ENCODE measurements around the gene RIT2. TPM values are rescaled to one million over a fixed set of nuclear protein-coding genes. Genes with fewer than 3 reads are reported as not detected.

Gene RIT2
- total RNA-seq, 1 experiment from 2014 or later = 1.5 TPM

GRCh38 chr18:42976869-42977590 is 138.5 kb downstream of the RIT2 start:
- DNase-seq (ENCODE audit: low spot score) (no peak), ATAC-seq (no peak)
- ChIA-PET POLR2A (no interaction called here), CTCF (no interaction called here)
- Mint-ChIP-seq H3K27ac (0 out of 2 replicates have a peak overlapping the region, but pooled peaks have one; percentile 7), H3K27me3 (ENCODE audit: low read depth) (no peaks in the 10 kb centered on the region), H3K9me3 (no peaks in the 10 kb centered on the region), H3K36me3 (no peaks in the 10 kb centered on the region), H3K4me3 (no peak overlapping the region), H3K4me1 (peaks cover 36% of the 10 kb centered on the region)
- TF ChIP-seq JUN (CRISPR knock-in tag; IDR thresholded peaks at IDR 0.05) = no peak
- TF ChIP-seq HMGXB4 (CRISPR knock-in tag; IDR thresholded peaks at IDR 0.05) = no peak
- TF ChIP-seq HMGA2 (CRISPR knock-in tag; IDR thresholded peaks at IDR 0.05) = no peak
- TF ChIP-seq, protein P1, sequence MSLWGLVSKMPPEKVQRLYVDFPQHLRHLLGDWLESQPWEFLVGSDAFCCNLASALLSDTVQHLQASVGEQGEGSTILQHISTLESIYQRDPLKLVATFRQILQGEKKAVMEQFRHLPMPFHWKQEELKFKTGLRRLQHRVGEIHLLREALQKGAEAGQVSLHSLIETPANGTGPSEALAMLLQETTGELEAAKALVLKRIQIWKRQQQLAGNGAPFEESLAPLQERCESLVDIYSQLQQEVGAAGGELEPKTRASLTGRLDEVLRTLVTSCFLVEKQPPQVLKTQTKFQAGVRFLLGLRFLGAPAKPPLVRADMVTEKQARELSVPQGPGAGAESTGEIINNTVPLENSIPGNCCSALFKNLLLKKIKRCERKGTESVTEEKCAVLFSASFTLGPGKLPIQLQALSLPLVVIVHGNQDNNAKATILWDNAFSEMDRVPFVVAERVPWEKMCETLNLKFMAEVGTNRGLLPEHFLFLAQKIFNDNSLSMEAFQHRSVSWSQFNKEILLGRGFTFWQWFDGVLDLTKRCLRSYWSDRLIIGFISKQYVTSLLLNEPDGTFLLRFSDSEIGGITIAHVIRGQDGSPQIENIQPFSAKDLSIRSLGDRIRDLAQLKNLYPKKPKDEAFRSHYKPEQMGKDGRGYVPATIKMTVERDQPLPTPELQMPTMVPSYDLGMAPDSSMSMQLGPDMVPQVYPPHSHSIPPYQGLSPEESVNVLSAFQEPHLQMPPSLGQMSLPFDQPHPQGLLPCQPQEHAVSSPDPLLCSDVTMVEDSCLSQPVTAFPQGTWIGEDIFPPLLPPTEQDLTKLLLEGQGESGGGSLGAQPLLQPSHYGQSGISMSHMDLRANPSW (CRISPR knock-in tag; conservative IDR thresholded peaks at IDR 0.05; ENCODE audit: low read depth) = no peak
- no peak for TF ChIP-seq GRHL2 (CRISPR knock-in tag; IDR thresholded peaks at IDR 0.05; ENCODE audit: insufficient replicate concordance, severe bottlenecking)
- TF ChIP-seq, protein P2, sequence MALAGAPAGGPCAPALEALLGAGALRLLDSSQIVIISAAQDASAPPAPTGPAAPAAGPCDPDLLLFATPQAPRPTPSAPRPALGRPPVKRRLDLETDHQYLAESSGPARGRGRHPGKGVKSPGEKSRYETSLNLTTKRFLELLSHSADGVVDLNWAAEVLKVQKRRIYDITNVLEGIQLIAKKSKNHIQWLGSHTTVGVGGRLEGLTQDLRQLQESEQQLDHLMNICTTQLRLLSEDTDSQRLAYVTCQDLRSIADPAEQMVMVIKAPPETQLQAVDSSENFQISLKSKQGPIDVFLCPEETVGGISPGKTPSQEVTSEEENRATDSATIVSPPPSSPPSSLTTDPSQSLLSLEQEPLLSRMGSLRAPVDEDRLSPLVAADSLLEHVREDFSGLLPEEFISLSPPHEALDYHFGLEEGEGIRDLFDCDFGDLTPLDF (CRISPR knock-in tag; IDR thresholded peaks at IDR 0.05) = no peak
- TF ChIP-seq ZNF121 (CRISPR knock-in tag; IDR thresholded peaks at IDR 0.05) = no peak
- TF ChIP-seq ZNF532 (CRISPR knock-in tag; IDR thresholded peaks at IDR 0.05; ENCODE audit: borderline replicate concordance) = no peak
- TF ChIP-seq, protein P3, sequence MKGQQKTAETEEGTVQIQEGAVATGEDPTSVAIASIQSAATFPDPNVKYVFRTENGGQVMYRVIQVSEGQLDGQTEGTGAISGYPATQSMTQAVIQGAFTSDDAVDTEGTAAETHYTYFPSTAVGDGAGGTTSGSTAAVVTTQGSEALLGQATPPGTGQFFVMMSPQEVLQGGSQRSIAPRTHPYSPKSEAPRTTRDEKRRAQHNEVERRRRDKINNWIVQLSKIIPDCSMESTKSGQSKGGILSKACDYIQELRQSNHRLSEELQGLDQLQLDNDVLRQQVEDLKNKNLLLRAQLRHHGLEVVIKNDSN (CRISPR knock-in tag; IDR thresholded peaks at IDR 0.05) = no peak
- no peak for TF ChIP-seq ZNF138 (CRISPR knock-in tag; conservative IDR thresholded peaks at IDR 0.05)
- TF ChIP-seq, protein P4, sequence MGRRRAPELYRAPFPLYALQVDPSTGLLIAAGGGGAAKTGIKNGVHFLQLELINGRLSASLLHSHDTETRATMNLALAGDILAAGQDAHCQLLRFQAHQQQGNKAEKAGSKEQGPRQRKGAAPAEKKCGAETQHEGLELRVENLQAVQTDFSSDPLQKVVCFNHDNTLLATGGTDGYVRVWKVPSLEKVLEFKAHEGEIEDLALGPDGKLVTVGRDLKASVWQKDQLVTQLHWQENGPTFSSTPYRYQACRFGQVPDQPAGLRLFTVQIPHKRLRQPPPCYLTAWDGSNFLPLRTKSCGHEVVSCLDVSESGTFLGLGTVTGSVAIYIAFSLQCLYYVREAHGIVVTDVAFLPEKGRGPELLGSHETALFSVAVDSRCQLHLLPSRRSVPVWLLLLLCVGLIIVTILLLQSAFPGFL (CRISPR knock-in tag; IDR thresholded peaks at IDR 0.05; ENCODE audit: borderline replicate concordance) = no peak
- no peak for TF ChIP-seq FOXP4 (CRISPR knock-in tag; IDR thresholded peaks at IDR 0.05)
- TF ChIP-seq MXD4 (CRISPR knock-in tag; IDR thresholded peaks at IDR 0.05; ENCODE audit: borderline replicate concordance) = no peak
- no peak for TF ChIP-seq CREB1 (CRISPR knock-in tag; IDR thresholded peaks at IDR 0.05)

Measured in WTC11 (cell line).